Erythroblast (primary cell): ENCODE measurements around the gene MAGI1.

Experiments used
- GATA1 ChIP-seq: IDR thresholded peaks from 2 replicates; pipeline ENCODE4 v1.6.1; 2011; ENCODE audit warnings: low read depth, mild to moderate bottlenecking, control low read depth, low read length, moderate library complexity
- POLR2A ChIP-seq: IDR thresholded peaks from 2 replicates; pipeline ENCODE4 v1.6.1; 2011; ENCODE audit warnings: mild to moderate bottlenecking, low read length

GRCh38 chr3:65776494-65776893 is 262.2 kb downstream of the MAGI1 start:
- no peak for TF ChIP-seq POLR2A
- TF ChIP-seq GATA1 = no peak
